Adrenal gland (tissue), 12 donors: ENCODE data around the gene BNC2. TPM values are rescaled to one million over a fixed set of nuclear protein-coding genes. Genes with fewer than 3 reads are reported as not detected.

Source experiments
- DNase-seq, 7 donors: peaks; one replicate each; pipeline ENCODE4 v3.0.0-alpha.2; 2019 to 2020
- H3K27ac ChIP-seq, 5 donors: fragments of 200-600 bp; sonication (generic) in 4 of 5; 1 replicate in 3 of 5; 2 replicates in 2 of 5; pipeline versions ENCODE4 v1.5.1 to v1.8.0; 2016 to 2020; ENCODE audit warnings: mild to moderate bottlenecking in 1 of 5
- H3K27me3 ChIP-seq: fragments of 200-600 bp; 2 replicates; pipeline ENCODE4 v1.8.0; 2021
- H3K36me3 ChIP-seq, 2 donors: fragments of 200-600 bp; replicated peaks in 1 of 2; 1 replicate in 1 of 2; 2 replicates in 1 of 2; pipeline versions ENCODE4 v1.5.1 to v1.8.0; 2018 to 2022
- H3K4me1 ChIP-seq, 2 donors: fragments of 200-600 bp; replicated peaks in 1 of 2; 1 replicate in 1 of 2; 2 replicates in 1 of 2; pipeline versions ENCODE4 v1.5.1 to v1.8.0; 2018 to 2021
- H3K4me3 ChIP-seq, 4 donors: fragments of 200-600 bp; sonication (generic) in 3 of 4; one replicate each; pipeline ENCODE4 v1.5.1; 2016 to 2018
- H3K9me3 ChIP-seq, 3 donors: fragments of 200-600 bp; sonication (generic) in 1 of 3; replicated peaks in 1 of 3; 1 replicate in 2 of 3; 2 replicates in 1 of 3; pipeline versions ENCODE4 v1.5.1 to v1.8.0; 2016 to 2021
- CTCF ChIP-seq, 6 experiments: fragments of 450-650 bp in 4 of 6; fragments of 200-600 bp in 2 of 6; sonication (generic) in 1 of 6; IDR thresholded peaks; 1 replicate in 5 of 6; 2 replicates in 1 of 6; pipeline versions ENCODE4 v1.5.1 to v1.8.0; 2016 to 2021; ENCODE audit warnings: antibody characterized with exemption in 6 of 6, mild to moderate bottlenecking in 2 of 6, moderate library complexity in 1 of 6
- POLR2A ChIP-seq, 2 donors: fragments of 450-650 bp; IDR thresholded peaks; one replicate each; pipeline ENCODE4 v1.6.1; 2017; ENCODE audit warnings: antibody characterized with exemption in 2 of 2, mild to moderate bottlenecking in 2 of 2, moderate library complexity in 1 of 2
- WGBS, 4 donors: extraction: QIAGEN DNeasy Blood & Tissue Kit in 2 of 4; methylation state at CpG; one replicate each; pipeline versions ENCODE4 v1.1.5 to v1.1.7; 2013 to 2017; 5-methylcytosine and 5-hydroxymethylcytosine counted together
- intact Hi-C, 2 donors: fragments of 100-400 bp; cut with DNase I; formaldehyde crosslinking; loops; one replicate each; pipeline versions ENCODE4 v1.14.1 to v1.15.0; 2022 to 2023
- polyA plus RNA-seq, 3 donors: library from polyadenylated mRNA; stranded (reverse); fragments of 200-250 nt in 2 of 3; fragments of 350-450 nt in 1 of 3; fragmentation: Illumina TruSeq in 1 of 3; extraction: RNeasy Lipid Tissue Mini Kit (QIAGEN cat#74804) in 1 of 3; gene quantifications; one replicate each; pipeline ENCODE4 v1.2.3, GENCODE V29; 2013 to 2014
- total RNA-seq, 9 donors: library from RNA; depleted of rRNA in 4 of 9; stranded (reverse); fragments of >200 nt in 4 of 9; fragments of 120-200 nt in 1 of 9; fragmentation: NEBNext Ultra II Directional in 1 of 9; extraction: Animal tissue kit (Norgen Biotek cat#: 25700) in 1 of 9; gene quantifications; one replicate each; pipeline versions ENCODE4 v1.1.0 to v1.2.4, GENCODE V29; 2013 to 2023
- donor health status: healthy with polysubstance abuse.
- donor health status: Bipolar disorder and iron deficiency.
- donor health status: DM: yes; HTN: yes; CAD: no.
- donor health status: DM: no; HTN: no; CAD: no.
- donor health status: DM: no; HTN: no; CAD: no.
- donor health status: DM: yes; HTN: yes; CAD: no.

BNC2 gene
- total and polyA plus RNA-seq, 12 donors: 1.1 to 11.1 (median 5.0) TPM

DNA sequence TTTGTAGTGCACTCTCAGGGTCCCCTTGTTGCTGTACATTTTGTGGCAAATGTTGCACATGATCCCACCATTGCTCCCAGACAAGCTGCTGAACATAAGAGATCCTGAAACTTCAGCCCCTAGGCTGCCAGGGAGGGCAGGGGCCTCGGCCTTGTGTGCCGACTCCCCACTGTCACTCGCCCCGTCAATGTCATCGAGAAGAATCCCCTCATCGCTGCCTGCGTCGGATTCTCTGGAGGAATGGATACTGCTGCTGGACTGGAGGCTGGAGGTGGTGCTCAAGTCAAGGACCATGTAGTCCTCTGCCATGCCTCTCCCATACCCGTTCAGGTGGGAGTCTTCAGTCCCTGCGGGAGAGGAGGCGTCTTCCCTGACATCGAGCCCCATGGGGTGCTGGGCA lies 451.3 kb downstream of the BNC2 start:
- no peak overlapping the region for H3K4me3 ChIP-seq
- H3K27me3 ChIP-seq: no peaks in the 10 kb centered on the region
- no peaks in the 10 kb centered on the region for H3K36me3 ChIP-seq
- TF ChIP-seq POLR2A (IDR thresholded peaks at IDR 0.05) (no peak), CTCF (IDR thresholded peaks at IDR 0.05) (no peak)
- no peak overlapping the region for H3K27ac ChIP-seq
- no peaks in the 10 kb centered on the region for H3K9me3 ChIP-seq
- H3K4me1 ChIP-seq: no peaks in the 10 kb centered on the region
- DNase-seq: no peak
- 91 to 95% (median 93%) methylated on average over 11 to 12 of the region's 12 CpGs for WGBS, 4 donors
- intact Hi-C loops: no loop called here

DNA sequence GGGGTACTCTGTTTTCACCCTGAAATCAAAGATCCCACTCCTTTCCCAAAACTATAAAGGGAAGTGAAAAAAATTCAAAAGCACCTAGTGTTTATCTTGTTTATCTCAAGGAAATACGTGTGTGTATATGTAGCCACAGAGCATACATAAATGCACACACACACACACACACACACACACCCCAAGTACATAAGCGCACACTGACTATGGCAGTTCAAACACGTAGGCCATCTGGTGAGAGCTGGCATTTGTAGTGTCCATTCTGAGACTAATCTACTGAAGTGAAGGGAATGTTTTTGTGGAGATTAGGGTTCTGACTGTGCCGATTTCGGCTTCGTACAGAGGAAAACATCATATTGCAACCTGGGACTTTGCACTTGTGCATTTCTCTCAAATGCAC lies 451.7 kb downstream of the BNC2 start:
- Histone ChIP-seq H3K4me3 (no peak overlapping the region), H3K4me1 (peaks cover 0 to 4% of the 10 kb centered on the region in 2 donors), H3K36me3 (no peaks in the 10 kb centered on the region), H3K27me3 (no peaks in the 10 kb centered on the region), H3K9me3 (no peaks in the 10 kb centered on the region), H3K27ac (no peak overlapping the region)
- intact Hi-C loops: no loop called here
- TF ChIP-seq POLR2A (IDR thresholded peaks at IDR 0.05) (no peak), CTCF (IDR thresholded peaks at IDR 0.05) (no peak)
- no peak for DNase-seq
- WGBS, 4 donors: 86 to 96% (median 90%) methylated on average over 6 of the region's 6 CpGs

- Histone ChIP-seq H3K4me3 (no peak overlapping the region), H3K9me3 (no peaks in the 10 kb centered on the region), H3K4me1 (peaks cover 0 to 5% of the 10 kb centered on the region in 2 donors), H3K27me3 (no peaks in the 10 kb centered on the region), H3K27ac (no peak overlapping the region), H3K36me3 (no peaks in the 10 kb centered on the region)
- TF ChIP-seq CTCF (IDR thresholded peaks at IDR 0.05): no peak
- no peak for TF ChIP-seq POLR2A (IDR thresholded peaks at IDR 0.05)
- intact Hi-C loops: no loop called here
- 86 to 95% (median 90%) methylated on average over 3 of the region's 3 CpGs for WGBS, 4 donors
- no peak for DNase-seq
Measured at GRCh38 chr9:16417749-16418148, 452.7 kb downstream of the BNC2 start.

- Histone ChIP-seq H3K4me1 (peaks cover 0 to 5% of the 10 kb centered on the region in 2 donors), H3K4me3 (no peak overlapping the region), H3K27ac (no peak overlapping the region), H3K9me3 (no peaks in the 10 kb centered on the region), H3K36me3 (no peaks in the 10 kb centered on the region), H3K27me3 (no peaks in the 10 kb centered on the region)
- TF ChIP-seq CTCF (IDR thresholded peaks at IDR 0.05) (no peak), POLR2A (IDR thresholded peaks at IDR 0.05) (no peak)
- WGBS, 4 donors: 53 to 61% (median 54%) methylated on average over 3 of the region's 3 CpGs
- DNase-seq: no peak
- intact Hi-C loops: no loop called here
Measured at GRCh38 chr9:16417161-16417560, 453.3 kb downstream of the BNC2 start.
